Measurements from ENCODE around the gene HCAR2. TPM values are rescaled to one million over a fixed set of nuclear protein-coding genes. Genes with fewer than 3 reads are reported as not detected.
"Not testable (repeated sequence)": the region's sequence is repeated elsewhere in the genome, so short reads cannot be mapped to it uniquely, and the experiment has no call there.

HCAR2 gene
- total RNA-seq, 1 donor: under 0.01 TPM

- no peak for DNase-seq (ENCODE audit: low read depth in 2 of 3, low spot score in 2 of 3)
Observed at GRCh38 chr12:122669397-122670070, 33.6 kb downstream of the HCAR2 start.

DNA sequence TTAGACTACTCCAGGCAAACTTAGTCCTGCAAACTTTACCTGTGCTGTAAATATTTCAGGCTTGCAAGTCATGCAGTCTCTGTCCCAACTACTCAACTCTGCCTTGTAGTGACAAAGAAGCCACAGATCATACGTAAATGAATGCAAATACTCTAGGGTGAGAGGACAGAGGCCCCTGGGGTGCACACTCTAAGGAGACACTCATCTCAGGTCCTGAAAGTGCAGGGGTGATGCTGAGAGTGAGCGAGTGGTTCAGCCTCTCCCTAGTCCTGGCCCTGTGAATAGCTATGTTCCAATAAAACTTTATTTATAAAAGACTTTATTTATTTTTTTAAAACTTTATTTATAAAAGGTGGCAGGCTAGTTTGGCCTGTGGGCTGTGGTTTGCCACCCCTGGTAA is 34.9 kb downstream of the HCAR2 start:
- no peak for DNase-seq (ENCODE audit: low read depth in 2 of 3, low spot score in 2 of 3)

- DNase-seq (ENCODE audit: low read depth in 2 of 3, low spot score in 2 of 3): no peak
Observed at GRCh38 chr12:122665759-122666158, 37.4 kb downstream of the HCAR2 start.

DNA sequence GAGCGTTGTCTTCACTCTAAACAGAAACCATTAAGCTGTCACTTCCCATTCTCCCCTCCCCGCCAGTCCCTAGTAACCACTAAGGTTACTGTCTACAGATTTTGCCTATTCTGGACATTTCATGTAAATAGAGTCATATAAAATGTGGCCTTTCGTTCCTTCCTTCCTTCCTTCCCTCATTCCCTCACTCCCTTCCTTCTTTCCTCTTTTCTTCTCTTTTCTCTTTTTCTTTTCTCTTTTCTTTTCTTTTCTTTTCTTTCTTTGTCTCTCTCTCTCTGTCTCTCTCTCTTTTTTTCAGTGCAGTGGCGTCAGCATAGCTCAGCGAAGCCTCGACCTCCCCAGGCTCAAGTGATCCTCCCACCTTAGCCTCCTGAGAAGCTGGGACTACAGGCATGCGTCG is 37.8 kb downstream of the HCAR2 start:
- DNase-seq (ENCODE audit: low read depth in 2 of 3, low spot score in 2 of 3): peak in 1 of 3 donors; percentile 11

DNA sequence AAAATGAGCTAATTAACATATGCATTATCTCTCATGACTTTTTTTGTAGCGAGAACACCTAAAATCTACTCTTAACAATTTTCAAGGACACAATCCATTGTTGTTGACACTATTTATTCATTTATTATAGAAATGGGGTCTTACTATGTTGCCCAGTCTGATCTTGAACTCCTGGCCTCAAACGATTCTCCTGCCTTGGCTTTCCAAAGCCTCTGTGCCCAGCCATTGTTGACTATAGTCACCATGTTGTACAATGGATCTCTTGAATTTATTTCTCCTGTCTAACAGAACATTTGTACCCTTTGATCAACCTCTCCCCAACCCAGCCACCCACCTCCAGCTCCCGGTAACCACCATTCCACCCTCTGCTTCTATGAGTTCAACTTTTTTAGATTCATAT is 41.2 kb downstream of the HCAR2 start:
- no peak for DNase-seq (ENCODE audit: low read depth in 2 of 3, low spot score in 2 of 3)

DNA sequence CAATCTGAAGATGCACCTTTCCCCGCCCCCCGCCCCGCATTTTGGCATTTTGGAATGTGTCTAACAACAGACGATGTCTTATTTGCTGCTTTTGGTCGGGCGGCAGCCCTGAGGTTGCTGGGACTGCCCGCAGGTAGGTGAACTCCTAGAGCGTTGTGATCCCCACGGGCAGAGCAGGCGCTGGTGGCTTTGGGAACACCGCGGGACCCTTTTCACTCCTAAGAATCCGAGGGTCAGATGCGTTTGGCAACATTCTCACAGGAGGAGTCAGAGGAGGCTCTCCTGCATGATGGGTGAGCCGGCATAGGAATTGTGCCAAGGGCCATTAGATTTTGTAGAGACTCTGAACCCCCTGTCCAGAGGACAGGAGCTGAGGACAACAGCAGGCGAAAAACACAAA is 41.9 kb downstream of the HCAR2 start:
- no peak for DNase-seq (ENCODE audit: low read depth in 2 of 3, low spot score in 2 of 3)

DNA sequence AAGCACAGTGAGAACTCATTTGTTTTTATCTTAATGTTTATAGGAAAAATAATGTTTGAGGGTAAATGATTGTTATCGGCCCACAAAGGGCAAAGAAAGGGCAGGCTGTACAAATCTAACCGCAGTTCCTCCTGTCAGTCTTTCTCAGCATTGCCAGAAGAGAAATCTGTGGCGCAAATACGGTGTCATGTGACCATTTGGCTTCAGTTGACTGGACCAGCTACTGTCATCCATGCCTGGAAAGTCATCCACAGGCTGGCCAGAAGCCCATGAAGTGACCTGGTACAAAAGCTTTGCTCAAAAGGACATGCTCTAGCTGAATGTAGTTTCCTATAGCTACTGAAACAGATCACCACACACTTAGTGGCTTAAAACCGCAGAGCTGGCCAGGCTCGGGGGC is 43.6 kb downstream of the HCAR2 start:
- DNase-seq (ENCODE audit: low read depth in 2 of 3, low spot score in 2 of 3): peak in 2 of 3 donors; percentile 31 to 62

DNA sequence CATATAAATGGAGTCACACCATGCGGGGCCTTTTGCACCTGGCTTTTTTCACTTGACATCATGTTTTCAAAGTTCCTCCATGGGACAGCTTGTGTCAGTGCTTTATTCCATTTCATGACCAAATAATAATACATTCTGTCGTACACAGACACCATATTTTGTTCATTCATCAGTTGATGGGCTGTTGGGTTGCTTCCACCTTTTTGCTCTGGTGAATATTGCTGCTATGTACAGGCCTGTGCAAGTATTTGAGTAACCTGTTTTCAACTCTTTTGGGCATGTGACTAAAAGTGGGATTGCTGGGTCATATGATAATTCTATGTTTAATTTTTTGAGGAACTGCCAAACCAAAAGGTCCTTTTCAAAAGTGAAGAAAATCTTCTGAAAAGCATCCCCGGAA is 46.9 kb downstream of the HCAR2 start:
- no peak for DNase-seq (ENCODE audit: low read depth in 2 of 3, low spot score in 2 of 3)

DNA sequence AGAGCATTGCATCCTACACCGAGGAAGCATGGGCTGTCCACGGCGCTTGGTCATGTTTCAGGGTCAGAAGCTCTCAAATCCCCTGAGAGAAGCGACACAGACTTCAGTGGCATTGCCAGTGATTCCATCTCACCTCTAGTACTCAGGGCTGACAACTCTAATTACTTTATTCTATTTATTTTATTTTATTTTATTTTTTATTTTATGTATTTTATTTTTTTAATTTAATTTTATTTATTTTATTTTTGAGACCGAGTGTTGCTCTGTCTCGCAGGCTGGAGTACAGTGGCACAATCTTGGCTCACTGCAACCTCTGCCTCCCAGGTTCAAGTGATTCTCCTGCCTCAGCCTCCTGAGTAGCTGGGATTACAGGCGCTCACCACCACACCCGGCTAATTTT is 49.9 kb downstream of the HCAR2 start:
- DNase-seq (ENCODE audit: low read depth in 2 of 3, low spot score in 2 of 3): not testable (repeated sequence)

- DNase-seq (ENCODE audit: low read depth in 2 of 3, low spot score in 2 of 3): no peak
Observed at GRCh38 chr12:122651520-122652224, 51.5 kb downstream of the HCAR2 start.

Small RNAs within 50 kb of the gene (small RNA-seq; reads per million reads assigned to genes)
- not detected for gene AC026333.2

Other genes with a start within 250 kb of the HCAR2 start
- gene ZCCHC8, start 202.4 kb downstream of the HCAR2 start, total RNA-seq: 16.4 TPM
- gene RSRC2, start 176.4 kb downstream of the HCAR2 start, total RNA-seq: 41.7 TPM
- gene KNTC1, start 176.1 kb downstream of the HCAR2 start, total RNA-seq: 24.8 TPM
- gene HCAR3, start 13.5 kb upstream of the HCAR2 start, total RNA-seq: under 0.01 TPM
- 0.27 TPM for gene HCAR1, start 27.5 kb upstream of the HCAR2 start, total RNA-seq
- 22.4 TPM for gene DENR, start 49.5 kb upstream of the HCAR2 start, total RNA-seq
- gene CCDC62, start 71.2 kb upstream of the HCAR2 start, total RNA-seq: 1.9 TPM
- gene HIP1R, start 132.1 kb upstream of the HCAR2 start, total RNA-seq: 34.7 TPM
- gene VPS37B, start 192.8 kb upstream of the HCAR2 start, total RNA-seq: 105 TPM